Mesenchymal stem cell (in vitro differentiated cells and primary cell): ENCODE measurements around the gene PYROXD2.

Source experiments
- DNase-seq: peaks from one replicate; pipeline ENCODE4 v3.0.0-alpha.2; 2013
- H2AFZ ChIP-seq: one replicate; pipeline ENCODE4 v1.6.1; 2013; ENCODE audit warnings: low read depth, mild to moderate bottlenecking, control low read depth, inconsistent platforms, low read length, moderate library complexity
- H2AK5ac ChIP-seq: 2 replicates; pipeline ENCODE4 v1.6.1; 2013; ENCODE audit warnings: low read length, moderate library complexity, mild to moderate bottlenecking, inconsistent platforms; ENCODE audit not compliant: severe bottlenecking
- H2BK120ac ChIP-seq: one replicate; pipeline ENCODE4 v1.6.1; 2013; ENCODE audit warnings: low read depth, mild to moderate bottlenecking, inconsistent platforms, low read length, moderate library complexity
- H2BK12ac ChIP-seq, 2 experiments: one replicate each; pipeline ENCODE4 v1.6.1; 2013; ENCODE audit warnings: inconsistent platforms in 2 of 2, low read length in 2 of 2, mild to moderate bottlenecking in 2 of 2, moderate library complexity in 2 of 2, control low read depth in 1 of 2
- H2BK15ac ChIP-seq: one replicate; pipeline ENCODE4 v1.6.1; 2013; ENCODE audit warnings: mild to moderate bottlenecking, low read depth, inconsistent platforms; ENCODE audit not compliant: poor library complexity, severe bottlenecking
- H2BK5ac ChIP-seq: 2 replicates; pipeline ENCODE4 v1.6.1; 2013; ENCODE audit warnings: low read depth, mild to moderate bottlenecking, low read length, control low read depth, inconsistent platforms; ENCODE audit not compliant: poor library complexity, severe bottlenecking
- H3K14ac ChIP-seq, 2 experiments: one replicate each; pipeline ENCODE4 v1.6.1; 2013; ENCODE audit warnings: inconsistent platforms in 2 of 2, low read length in 2 of 2, control low read depth in 1 of 2, mild to moderate bottlenecking in 1 of 2, moderate library complexity in 1 of 2
- H3K18ac ChIP-seq, 2 experiments: one replicate each; pipeline ENCODE4 v1.6.1; 2013; ENCODE audit warnings: inconsistent platforms in 2 of 2, low read length in 2 of 2, control low read depth in 1 of 2, low read depth in 1 of 2, mild to moderate bottlenecking in 1 of 2
- H3K23ac ChIP-seq, 2 experiments: one replicate each; pipeline ENCODE4 v1.6.1; 2013; ENCODE audit warnings: inconsistent platforms in 2 of 2, low read length in 2 of 2, mild to moderate bottlenecking in 2 of 2, moderate library complexity in 2 of 2, control low read depth in 1 of 2
- H3K27ac ChIP-seq: 2 replicates; pipeline ENCODE4 v1.5.1; 2013; ENCODE audit warnings: mild to moderate bottlenecking, moderate library complexity, low read length, control low read depth, inconsistent platforms; ENCODE audit not compliant: poor library complexity, severe bottlenecking
- H3K27me3 ChIP-seq, 2 experiments: 2 replicates each; pipeline versions ENCODE4 v1.6.1 to v1.7.0; 2013; ENCODE audit warnings: low read length in 2 of 2, mild to moderate bottlenecking in 2 of 2, moderate library complexity in 2 of 2, control low read depth in 1 of 2, inconsistent platforms in 1 of 2; ENCODE audit not compliant: control insufficient read depth in 1 of 2, insufficient read depth in 1 of 2
- H3K36me3 ChIP-seq, 2 experiments: 2 replicates each; pipeline versions ENCODE4 v1.6.1 to v1.7.0; 2013; ENCODE audit warnings: low read length in 2 of 2, control low read depth in 1 of 2, inconsistent platforms in 1 of 2, low read depth in 1 of 2, mild to moderate bottlenecking in 1 of 2; ENCODE audit not compliant: insufficient read depth in 2 of 2, control insufficient read depth in 1 of 2
- H3K4ac ChIP-seq, 2 experiments: one replicate each; pipeline ENCODE4 v1.6.1; 2013; ENCODE audit warnings: inconsistent platforms in 2 of 2, low read length in 2 of 2, mild to moderate bottlenecking in 2 of 2, moderate library complexity in 2 of 2, control low read depth in 1 of 2, low read depth in 1 of 2
- H3K4me1 ChIP-seq: 2 replicates; pipeline ENCODE4 v1.6.1; 2013; ENCODE audit warnings: low read depth, low read length, control low read depth; ENCODE audit not compliant: control insufficient read depth, insufficient read depth
- H3K4me2 ChIP-seq: 2 replicates; pipeline ENCODE4 v1.6.1; 2013; ENCODE audit warnings: low read length, mild to moderate bottlenecking, inconsistent platforms; ENCODE audit not compliant: poor library complexity, severe bottlenecking
- H3K4me3 ChIP-seq, 2 experiments: 2 replicates each; pipeline versions ENCODE4 v1.5.1 to v1.7.0; 2013; ENCODE audit warnings: low read length in 2 of 2, mild to moderate bottlenecking in 2 of 2, control low read depth in 1 of 2, low read depth in 1 of 2; ENCODE audit not compliant: insufficient read depth in 1 of 2
- H3K79me1 ChIP-seq: replicated peaks from 2 replicates; pipeline ENCODE4 v1.6.1; 2013; ENCODE audit warnings: mild to moderate bottlenecking, control low read depth, low read length, inconsistent platforms; ENCODE audit not compliant: poor library complexity, severe bottlenecking
- H3K9ac ChIP-seq: 2 replicates; pipeline ENCODE4 v1.7.0; 2013; ENCODE audit warnings: mild to moderate bottlenecking, low read length, moderate library complexity
- H3K9me3 ChIP-seq: 2 replicates; pipeline ENCODE4 v1.7.0; 2013; ENCODE audit warnings: mild to moderate bottlenecking, low read length; ENCODE audit not compliant: control insufficient read depth
- H4K8ac ChIP-seq: one replicate; pipeline ENCODE4 v1.6.1; 2013; ENCODE audit warnings: inconsistent platforms, mild to moderate bottlenecking, low read length, moderate library complexity
- H4K91ac ChIP-seq: one replicate; pipeline ENCODE4 v1.6.1; 2013; ENCODE audit warnings: mild to moderate bottlenecking, low read length, inconsistent platforms
- WGBS: methylation state at CpG from one replicate; pipeline ENCODE4 v1.1.7; 2013; ENCODE audit warnings: mixed read lengths; 5-methylcytosine and 5-hydroxymethylcytosine counted together

PYROXD2 gene

GRCh38 chr10:98419469-98420261, 4.7 kb upstream of the PYROXD2 start:
- no peak for DNase-seq
- no peak overlapping the region for H4K91ac ChIP-seq
- peaks cover 67 to 84% of the 10 kb centered on the region in 2 experiments for H3K36me3 ChIP-seq
- H3K4me1 ChIP-seq, result peaks cover 15% of the 10 kb centered on the region
- H3K27ac ChIP-seq, result no peak overlapping the region
- H2BK5ac ChIP-seq, result no peak overlapping the region
- H3K23ac ChIP-seq, result no peak overlapping the region
- H2AFZ ChIP-seq, result no peak overlapping the region
- no peak overlapping the region for H2AK5ac ChIP-seq
- no peak overlapping the region for H2BK120ac ChIP-seq
- no peak overlapping the region for H3K18ac ChIP-seq
- H4K8ac ChIP-seq, result no peak overlapping the region
- no peak overlapping the region for H3K4me2 ChIP-seq
- no peak overlapping the region for H3K9ac ChIP-seq
- WGBS, result 93% methylated on average over 15 of the region's 17 CpGs
- no peak overlapping the region for H3K14ac ChIP-seq
- peaks cover under 1% of the 10 kb centered on the region for H3K79me1 ChIP-seq
- no peaks in the 10 kb centered on the region for H3K9me3 ChIP-seq
- no peak overlapping the region for H2BK12ac ChIP-seq
- H3K27me3 ChIP-seq, result no peaks in the 10 kb centered on the region
- no peak overlapping the region for H2BK15ac ChIP-seq
- no peak overlapping the region for H3K4ac ChIP-seq
- H3K4me3 ChIP-seq, result no peak overlapping the region

GRCh38 chr10:98418665-98419468, 3.9 kb upstream of the PYROXD2 start:
- Histone ChIP-seq H3K18ac (no peak overlapping the region), H2BK12ac (no peak overlapping the region), H2AK5ac (no peak overlapping the region), H4K91ac (no peak overlapping the region), H2BK15ac (no peak overlapping the region), H3K27ac (no peak overlapping the region), H3K4me2 (no peak overlapping the region), H3K4ac (no peak overlapping the region), H4K8ac (no peak overlapping the region), H3K23ac (no peak overlapping the region), H3K9me3 (no peaks in the 10 kb centered on the region), H3K4me1 (peaks cover 21% of the 10 kb centered on the region), H3K4me3 (no peak overlapping the region), H3K79me1 (peaks cover 8% of the 10 kb centered on the region), H3K14ac (no peak overlapping the region), H3K9ac (no peak overlapping the region), H2BK120ac (no peak overlapping the region), H3K27me3 (no peaks in the 10 kb centered on the region), H2AFZ (no peak overlapping the region), H2BK5ac (no peak overlapping the region), H3K36me3 (peaks cover 59 to 79% of the 10 kb centered on the region in 2 experiments)
- DNase-seq, result no peak
- WGBS, result 97% methylated on average over 18 of the region's 18 CpGs

- WGBS, result 93% methylated on average over 21 of the region's 21 CpGs
- no peak for DNase-seq
- H2BK12ac ChIP-seq, result no peak overlapping the region
- no peaks in the 10 kb centered on the region for H3K27me3 ChIP-seq
- no peak overlapping the region for H3K27ac ChIP-seq
- no peak overlapping the region for H2BK120ac ChIP-seq
- H3K4ac ChIP-seq, result no peak overlapping the region
- H3K14ac ChIP-seq, result no peak overlapping the region
- no peak overlapping the region for H4K8ac ChIP-seq
- no peak overlapping the region for H2BK15ac ChIP-seq
- no peak overlapping the region for H4K91ac ChIP-seq
- H3K4me3 ChIP-seq, result no peak overlapping the region
- H3K36me3 ChIP-seq, result peaks cover 52 to 72% of the 10 kb centered on the region in 2 experiments
- H3K4me2 ChIP-seq, result no peak overlapping the region
- peaks cover 21% of the 10 kb centered on the region for H3K4me1 ChIP-seq
- H3K9me3 ChIP-seq, result no peaks in the 10 kb centered on the region
- H3K79me1 ChIP-seq, result peaks cover 8% of the 10 kb centered on the region
- no peak overlapping the region for H2AFZ ChIP-seq
- no peak overlapping the region for H3K18ac ChIP-seq
- no peak overlapping the region for H2BK5ac ChIP-seq
- no peak overlapping the region for H3K23ac ChIP-seq
- no peak overlapping the region for H3K9ac ChIP-seq
- no peak overlapping the region for H2AK5ac ChIP-seq
These were observed 3.1 kb upstream of the PYROXD2 start for GRCh38 chr10:98417973-98418664.

GRCh38 chr10:98417481-98417959, 2.5 kb upstream of the PYROXD2 start:
- no peak overlapping the region for H2AK5ac ChIP-seq
- H3K23ac ChIP-seq, result no peak overlapping the region
- H4K8ac ChIP-seq, result no peak overlapping the region
- H3K14ac ChIP-seq, result no peak overlapping the region
- no peak overlapping the region for H3K4me2 ChIP-seq
- no peak overlapping the region for H3K4ac ChIP-seq
- peaks cover 49 to 66% of the 10 kb centered on the region in 2 experiments for H3K36me3 ChIP-seq
- H2BK15ac ChIP-seq, result no peak overlapping the region
- WGBS, result 95% methylated on average over 19 of the region's 19 CpGs
- no peak for DNase-seq
- H3K27me3 ChIP-seq, result no peaks in the 10 kb centered on the region
- H3K18ac ChIP-seq, result no peak overlapping the region
- no peaks in the 10 kb centered on the region for H3K9me3 ChIP-seq
- no peak overlapping the region for H2BK5ac ChIP-seq
- no peak overlapping the region for H4K91ac ChIP-seq
- H3K79me1 ChIP-seq, result peaks cover 8% of the 10 kb centered on the region
- H2BK12ac ChIP-seq, result no peak overlapping the region
- H3K4me1 ChIP-seq, result peaks cover 21% of the 10 kb centered on the region
- no peak overlapping the region for H2BK120ac ChIP-seq
- H3K4me3 ChIP-seq, result no peak overlapping the region
- no peak overlapping the region for H3K9ac ChIP-seq
- no peak overlapping the region for H2AFZ ChIP-seq
- H3K27ac ChIP-seq, result no peak overlapping the region
